Activated CD4-positive, alpha-beta T cell treated with anti-CD3 and anti-CD28 coated beads for 48 hours (primary cell): ENCODE results near the gene L3MBTL1.
"Not testable (repeated sequence)": the region's sequence is repeated elsewhere in the genome, so short reads cannot be mapped to it uniquely, and the experiment has no call there.

Experiments used
- DNase-seq: peaks from one replicate; pipeline ENCODE4 v3.0.0-alpha.2; 2020

Gene L3MBTL1

DNA sequence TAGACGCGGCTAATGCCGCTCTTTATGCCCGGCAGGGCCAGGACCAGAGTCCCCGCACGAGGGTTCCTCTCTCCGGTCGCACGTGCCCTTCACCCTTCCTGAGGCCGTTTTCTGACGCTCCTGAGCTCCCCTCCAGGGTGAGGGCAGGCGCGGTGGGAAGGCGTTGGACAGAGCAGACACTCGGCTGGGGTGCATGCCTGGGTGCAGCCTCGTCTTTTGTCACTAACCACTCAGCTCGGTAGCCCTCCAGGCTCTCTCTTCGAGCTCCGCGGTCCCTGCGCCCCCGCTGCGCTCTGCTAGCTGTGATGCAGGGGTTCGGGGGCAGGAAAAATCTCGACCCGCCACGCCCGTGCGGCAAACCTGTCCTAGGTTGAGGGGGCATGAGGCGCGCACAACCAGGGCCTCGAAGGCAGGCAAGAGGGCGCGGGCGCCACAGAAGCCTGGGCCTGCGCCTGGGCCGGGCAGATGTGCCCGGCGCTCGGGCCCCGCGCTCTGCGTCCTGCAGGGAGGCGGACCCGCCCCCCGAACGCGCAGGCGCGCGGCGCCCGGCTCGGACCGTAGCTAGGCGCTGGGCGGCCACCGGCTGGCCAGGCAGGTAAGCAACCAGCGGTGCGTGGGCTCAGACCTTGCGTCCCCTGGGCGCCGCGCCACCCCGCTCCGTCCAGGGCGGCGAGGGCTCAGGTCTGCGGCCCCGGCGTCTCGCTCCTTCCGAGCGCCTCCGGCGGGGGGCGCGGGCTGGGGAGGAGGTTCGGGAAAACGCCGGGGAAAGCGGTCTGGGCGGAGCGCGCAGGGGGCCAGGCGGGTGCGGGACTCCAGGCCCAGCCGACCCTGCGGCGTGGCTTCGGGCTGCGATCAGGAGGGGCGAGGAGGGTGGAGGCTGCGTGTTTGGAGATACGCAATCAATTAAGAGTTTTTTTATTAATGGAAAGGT is at the start of gene L3MBTL1:
TSS of gene L3MBTL1 (plus strand) at position 548 of the 931 bp plus-strand sequence. CDS start 5,807 bp downstream, outside the sequence.
- DNase-seq: peak; percentile 17

DNA sequence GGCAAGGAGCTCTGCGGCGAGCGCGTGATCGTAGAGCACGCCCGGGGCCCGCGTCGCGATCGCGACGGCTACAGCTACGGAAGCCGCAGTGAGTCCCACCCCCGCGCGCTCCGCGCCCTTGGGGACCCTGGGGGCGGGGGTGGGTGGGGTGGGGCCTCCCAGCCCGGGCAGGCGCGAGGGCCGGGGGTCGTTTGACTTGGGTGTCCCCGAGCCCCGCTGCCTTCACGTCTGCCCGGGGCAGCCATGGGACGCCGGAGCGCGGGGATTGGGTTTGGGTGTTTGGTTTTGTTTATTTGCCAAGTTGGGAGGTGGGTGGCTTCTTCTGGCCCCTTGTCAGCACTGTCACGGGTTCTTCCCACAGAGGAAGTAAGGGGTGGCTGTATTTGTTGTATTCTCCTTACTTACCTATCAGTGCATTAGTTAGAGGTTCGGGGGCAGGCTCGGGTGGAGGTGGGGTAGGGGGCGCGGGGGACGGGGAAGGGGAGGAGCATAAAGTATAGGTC is 49.0 kb upstream of the L3MBTL1 start:
- no peak for DNase-seq

GRCh38 chr20:43459022-43459942 is 48.2 kb upstream of the L3MBTL1 start:
- peak; percentile 37 for DNase-seq

DNA sequence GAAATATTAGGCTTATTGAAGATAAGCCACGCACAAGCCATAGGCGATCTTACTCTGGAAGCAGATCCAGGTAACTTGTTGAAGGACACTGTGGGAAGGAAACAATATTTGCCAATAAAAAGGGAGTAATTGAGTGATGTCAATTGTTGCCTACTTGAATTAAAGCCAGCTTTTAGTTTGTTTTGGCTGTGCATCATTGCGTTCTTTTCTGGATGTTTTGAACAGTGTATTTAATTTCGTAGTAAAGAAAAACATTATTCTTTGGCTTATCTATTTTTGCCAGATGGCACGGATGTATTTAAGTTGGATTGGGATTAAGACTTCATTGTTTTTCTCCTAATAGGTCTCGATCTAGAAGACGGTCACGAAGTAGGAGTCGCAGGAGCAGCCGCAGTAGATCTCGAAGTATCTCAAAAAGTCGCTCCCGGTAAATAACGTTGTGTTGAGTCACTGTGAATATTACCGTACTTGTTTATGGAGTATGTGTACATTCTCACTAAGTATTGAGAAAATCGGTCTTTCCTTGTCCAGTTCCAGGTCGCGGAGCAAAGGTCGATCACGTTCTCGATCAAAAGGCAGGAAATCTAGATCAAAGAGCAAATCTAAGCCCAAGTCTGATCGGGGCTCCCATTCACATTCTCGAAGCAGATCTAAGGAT is 47.2 kb upstream of the L3MBTL1 start:
- DNase-seq: no peak

- no peak for DNase-seq
These were observed 46.7 kb upstream of the L3MBTL1 start for GRCh38 chr20:43460830-43461200.

GRCh38 chr20:43461894-43462659 is 45.4 kb upstream of the L3MBTL1 start:
- no peak for DNase-seq

DNA sequence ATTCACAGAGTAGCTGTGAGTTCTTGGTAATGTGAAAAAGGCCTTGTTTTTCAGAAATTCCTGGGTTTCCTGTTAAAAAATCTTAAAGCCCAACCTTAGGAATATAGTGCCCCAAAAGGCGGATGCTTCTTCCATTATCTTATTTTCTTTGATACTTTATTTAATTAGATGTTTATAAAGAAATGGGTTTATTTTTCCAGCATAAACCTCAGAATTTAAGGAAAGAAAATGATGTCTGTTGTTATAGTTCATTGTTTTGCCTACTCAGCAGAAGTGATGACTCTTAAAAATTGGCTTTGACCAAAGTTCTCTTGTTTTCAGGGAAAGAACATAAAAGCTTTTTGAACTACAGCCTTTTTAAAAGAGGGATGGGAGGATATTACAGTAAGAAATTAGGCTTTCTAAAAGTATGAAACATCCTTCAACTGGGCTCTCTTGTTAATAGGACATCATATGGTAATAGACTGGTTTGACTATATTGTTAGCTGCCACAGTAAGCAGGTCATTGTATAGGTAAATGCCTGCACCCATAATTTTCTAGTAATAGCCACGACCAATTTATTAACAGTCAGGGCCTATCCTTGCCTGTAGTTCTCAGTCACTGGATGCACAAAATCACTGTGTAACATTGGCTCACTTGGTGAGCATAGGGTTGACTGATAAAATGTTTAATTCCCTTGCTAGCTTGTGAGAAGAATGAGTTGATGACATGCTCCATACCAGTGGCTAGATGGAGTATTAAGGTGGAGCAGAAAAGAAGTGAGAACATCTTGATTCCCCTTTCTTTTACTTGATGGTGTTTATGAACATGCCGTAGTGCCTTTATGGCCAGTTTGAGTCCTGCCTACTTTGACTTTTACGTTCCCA is 44.6 kb upstream of the L3MBTL1 start:
- no peak for DNase-seq

GRCh38 chr20:43463527-43464218 is 43.8 kb upstream of the L3MBTL1 start:
- DNase-seq: no peak

DNA sequence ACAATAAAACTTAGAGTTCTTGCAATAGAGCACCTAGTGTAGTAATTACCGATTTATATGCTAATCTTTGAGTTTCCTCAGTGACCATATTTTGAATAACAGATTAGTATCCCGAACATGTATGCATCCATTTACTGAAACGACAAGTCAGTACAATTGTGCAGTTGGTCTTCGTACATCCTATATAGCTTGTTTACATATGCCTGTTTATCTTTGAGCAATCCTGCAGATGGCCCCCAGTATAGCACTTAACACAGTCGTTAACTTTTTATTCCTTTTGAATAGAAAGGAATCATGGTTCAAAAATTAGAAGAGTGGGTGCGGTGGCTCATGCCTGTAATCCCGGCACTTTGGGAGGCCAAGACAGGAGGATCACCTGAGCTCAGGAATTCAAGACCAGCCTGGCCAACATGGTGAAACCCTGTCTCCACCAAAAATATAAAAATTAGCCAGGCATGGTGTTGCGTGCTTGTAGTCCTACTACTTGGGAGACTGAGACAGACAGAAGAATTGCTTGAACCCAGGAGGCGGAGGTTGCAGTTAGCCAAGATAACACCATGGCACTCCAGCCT is 43.2 kb upstream of the L3MBTL1 start:
- no peak for DNase-seq

GRCh38 chr20:43465625-43465943 is 41.9 kb upstream of the L3MBTL1 start:
- DNase-seq: no peak

DNA sequence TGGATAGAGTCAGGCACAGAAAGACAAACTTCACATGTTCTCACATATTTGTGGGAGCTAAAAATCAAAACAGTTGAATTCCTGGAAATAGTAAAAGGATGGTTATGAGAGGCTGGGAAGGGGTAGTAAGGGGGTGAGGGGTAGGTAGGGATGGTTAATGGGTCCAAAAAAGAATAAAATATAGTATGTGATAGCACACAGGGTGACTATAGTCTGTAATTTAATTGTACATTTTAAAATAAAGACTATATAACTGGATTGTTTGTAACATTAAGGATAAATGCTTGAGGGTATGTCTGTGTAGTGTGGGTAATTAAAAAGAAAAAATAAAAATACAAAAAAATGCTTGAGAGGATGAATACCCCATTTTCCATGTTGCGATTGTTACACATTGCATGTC is 39.9 kb upstream of the L3MBTL1 start:
- no peak for DNase-seq

DNA sequence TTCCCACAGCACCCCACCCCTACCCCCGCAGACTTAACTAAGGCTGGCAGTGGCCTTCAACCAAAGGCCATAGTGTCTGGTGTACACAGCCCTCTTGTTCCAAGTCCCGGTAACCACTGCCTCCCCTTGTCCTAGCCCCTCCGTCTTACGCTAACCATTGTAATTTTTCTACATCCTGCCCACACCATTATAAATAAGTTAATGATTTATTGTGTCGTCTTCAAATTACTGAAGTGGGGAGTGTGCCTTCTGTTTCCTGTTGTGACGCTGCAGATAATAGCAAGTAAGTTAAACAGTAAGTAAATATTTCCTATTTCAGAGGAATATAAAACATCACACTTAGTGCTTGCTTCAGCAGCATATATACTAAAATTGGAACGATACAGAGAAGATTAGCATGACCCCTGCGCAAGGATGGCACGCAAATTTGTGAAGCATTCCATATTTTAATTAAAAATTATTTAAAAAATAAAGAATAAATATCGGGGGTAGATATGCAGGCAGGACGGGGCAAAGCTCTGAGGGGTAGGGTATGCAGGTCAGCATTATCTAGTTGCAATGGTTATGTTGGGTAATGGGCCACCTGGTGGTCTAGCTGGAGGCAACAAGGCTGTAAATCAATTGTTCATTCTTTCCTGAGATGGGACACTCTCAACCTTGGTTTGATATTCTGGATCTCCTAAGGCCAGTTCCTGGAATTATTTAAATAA is 34.7 kb upstream of the L3MBTL1 start:
- DNase-seq: no peak

DNA sequence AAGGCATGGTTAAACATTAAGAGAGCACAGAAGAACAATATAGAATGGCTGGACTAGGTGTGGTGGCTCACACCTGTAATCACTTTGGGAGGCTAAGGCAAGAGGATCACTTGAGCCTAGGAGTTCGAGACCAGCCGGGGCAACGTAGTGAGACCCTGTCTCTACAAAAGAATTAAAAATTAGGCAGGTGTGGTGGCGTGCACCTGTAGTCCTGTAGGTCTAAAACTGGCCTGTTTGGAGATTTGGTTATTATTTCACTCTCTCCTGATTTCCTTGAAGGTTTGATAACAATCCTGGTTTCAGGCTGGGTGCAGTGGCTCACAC is 34.2 kb upstream of the L3MBTL1 start:
- no peak for DNase-seq

DNA sequence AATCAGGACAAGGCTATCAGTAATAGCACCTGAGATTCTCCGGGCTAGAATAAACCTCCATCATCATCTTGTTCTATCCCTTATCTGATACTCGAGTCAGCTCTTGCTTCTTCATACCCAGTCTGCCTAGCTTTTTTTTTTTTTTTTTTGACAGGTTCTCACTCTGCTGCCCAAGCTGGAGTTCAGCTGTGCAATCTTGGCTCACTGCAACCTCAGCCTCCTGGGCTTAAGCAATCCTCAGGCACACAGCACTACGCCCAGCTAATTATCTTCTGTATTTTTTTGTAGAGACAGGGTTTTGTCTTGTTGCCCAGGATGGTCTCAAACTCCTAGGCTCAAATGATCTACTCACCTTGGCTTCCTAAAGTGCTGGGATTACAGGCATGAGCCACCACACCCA is 30.3 kb upstream of the L3MBTL1 start:
- no peak for DNase-seq

GRCh38 chr20:43477619-43478018 is 29.9 kb upstream of the L3MBTL1 start:
- no peak for DNase-seq

DNA sequence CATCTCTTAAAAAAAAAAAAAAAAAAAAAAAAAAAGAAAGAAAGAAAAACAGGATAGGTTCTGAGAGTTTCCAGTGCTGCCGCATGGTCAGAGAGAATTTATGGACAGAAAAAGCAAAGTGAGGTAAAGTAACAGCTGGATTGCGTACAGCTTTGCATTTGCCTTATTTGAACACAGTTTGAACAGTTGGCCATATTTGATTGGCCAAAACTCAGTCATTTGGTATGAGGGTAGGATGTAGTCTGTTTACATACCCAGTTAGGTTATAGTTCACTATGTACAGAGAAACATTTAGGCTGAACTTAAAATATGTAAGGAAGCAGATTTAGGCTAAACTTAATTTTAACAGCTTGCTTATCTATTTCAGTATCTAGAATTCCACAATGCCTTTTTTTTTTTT is 17.5 kb upstream of the L3MBTL1 start:
- no peak for DNase-seq

DNA sequence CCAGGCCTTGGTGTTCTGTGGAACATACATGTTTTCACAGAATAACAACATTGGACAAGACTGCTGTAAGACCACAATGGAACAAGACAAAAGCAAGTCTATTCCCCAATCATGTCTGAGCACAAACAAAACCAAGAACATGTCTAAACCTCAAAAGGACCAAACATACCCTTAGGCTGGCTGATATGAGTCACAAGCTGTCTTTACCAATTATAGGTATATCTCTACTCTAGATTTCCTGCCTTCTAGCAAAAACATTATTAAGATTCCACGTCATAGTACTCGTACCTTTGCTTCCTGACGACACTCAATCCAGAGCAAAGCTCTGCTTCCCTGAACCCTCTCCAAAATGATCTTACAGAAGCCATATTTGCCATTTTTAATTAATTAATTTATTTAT is 15.4 kb upstream of the L3MBTL1 start:
- no peak for DNase-seq

DNA sequence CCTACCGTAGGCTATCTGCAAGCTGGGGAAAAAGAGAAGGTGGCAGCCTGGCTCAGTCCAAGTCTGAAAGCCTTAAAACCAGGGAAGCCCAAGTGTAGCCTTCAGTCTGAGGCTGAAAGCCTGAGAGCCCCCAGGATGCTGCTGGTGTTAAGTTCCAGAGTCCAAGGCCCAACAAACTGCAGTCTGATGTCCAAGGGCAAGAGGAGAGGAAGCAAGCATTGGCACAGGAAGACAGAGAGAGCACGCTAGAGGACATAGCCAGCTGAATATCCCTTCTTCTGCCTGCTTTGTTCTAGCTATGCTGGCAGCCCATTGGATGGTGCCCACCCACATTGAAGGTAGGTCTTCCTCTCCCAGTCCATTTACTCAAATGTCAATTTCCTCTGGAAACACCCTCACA is 12.1 kb upstream of the L3MBTL1 start:
- no peak for DNase-seq

DNA sequence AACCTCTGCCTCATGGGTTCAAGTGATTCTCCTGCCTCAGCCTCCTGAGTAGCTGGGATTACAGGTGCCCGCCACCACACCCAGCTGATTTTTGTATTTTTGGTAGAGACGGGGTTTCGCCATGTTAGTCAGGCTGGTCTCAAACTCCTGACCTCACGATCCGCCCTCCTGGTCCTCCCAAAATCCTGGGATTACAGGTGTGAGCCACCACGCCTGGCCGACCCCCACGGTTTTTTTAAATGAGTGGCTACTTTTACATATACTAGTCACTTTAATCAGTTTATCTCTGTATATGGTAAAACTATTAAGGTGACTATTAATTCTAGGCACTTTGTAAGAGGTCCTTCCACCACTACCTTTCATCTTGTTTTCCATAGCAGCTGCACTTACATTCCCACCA is 5.5 kb upstream of the L3MBTL1 start:
- DNase-seq: not testable (repeated sequence)

GRCh38 chr20:43506238-43506637 is 1.3 kb upstream of the L3MBTL1 start:
- no peak for DNase-seq
